Measurements from ENCODE around the gene C5orf24. TPM values are rescaled to one million over a fixed set of nuclear protein-coding genes. Genes with fewer than 3 reads are reported as not detected.
"Not testable (repeated sequence)": the region's sequence is repeated elsewhere in the genome, so short reads cannot be mapped to it uniquely, and the experiment has no call there.

Gene C5orf24
- total and polyA plus RNA-seq, 8 donors = 6.0 to 17.2 (median 13.8) TPM

DNA sequence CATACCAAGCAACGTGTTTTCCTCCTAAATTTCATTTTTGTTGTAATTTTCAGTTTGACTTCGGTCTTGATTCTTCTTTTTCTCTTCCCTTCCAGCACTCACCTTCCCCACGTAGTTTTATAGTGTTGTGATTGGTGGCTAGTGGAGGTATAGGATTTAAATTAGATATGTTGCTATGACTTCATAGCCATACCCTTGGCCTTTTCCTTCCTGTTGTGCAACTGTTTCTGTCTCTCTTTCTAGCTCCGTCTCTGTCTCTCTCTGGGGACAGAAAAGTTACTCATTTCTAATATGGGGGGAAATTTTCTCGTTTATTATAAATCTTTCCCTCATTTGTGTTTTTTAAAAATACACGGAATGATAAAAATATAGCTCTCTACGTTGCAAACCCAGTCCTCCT, 20.6 kb upstream of the C5orf24 start:
- TF ChIP-seq, protein P1, sequence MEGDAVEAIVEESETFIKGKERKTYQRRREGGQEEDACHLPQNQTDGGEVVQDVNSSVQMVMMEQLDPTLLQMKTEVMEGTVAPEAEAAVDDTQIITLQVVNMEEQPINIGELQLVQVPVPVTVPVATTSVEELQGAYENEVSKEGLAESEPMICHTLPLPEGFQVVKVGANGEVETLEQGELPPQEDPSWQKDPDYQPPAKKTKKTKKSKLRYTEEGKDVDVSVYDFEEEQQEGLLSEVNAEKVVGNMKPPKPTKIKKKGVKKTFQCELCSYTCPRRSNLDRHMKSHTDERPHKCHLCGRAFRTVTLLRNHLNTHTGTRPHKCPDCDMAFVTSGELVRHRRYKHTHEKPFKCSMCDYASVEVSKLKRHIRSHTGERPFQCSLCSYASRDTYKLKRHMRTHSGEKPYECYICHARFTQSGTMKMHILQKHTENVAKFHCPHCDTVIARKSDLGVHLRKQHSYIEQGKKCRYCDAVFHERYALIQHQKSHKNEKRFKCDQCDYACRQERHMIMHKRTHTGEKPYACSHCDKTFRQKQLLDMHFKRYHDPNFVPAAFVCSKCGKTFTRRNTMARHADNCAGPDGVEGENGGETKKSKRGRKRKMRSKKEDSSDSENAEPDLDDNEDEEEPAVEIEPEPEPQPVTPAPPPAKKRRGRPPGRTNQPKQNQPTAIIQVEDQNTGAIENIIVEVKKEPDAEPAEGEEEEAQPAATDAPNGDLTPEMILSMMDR (IDR thresholded peaks at IDR 0.05) = no peak
- 91 to 95% methylated on average over 7 of the region's 7 CpGs for WGBS, 2 donors
- no peaks in the 10 kb centered on the region for H3K27me3 ChIP-seq
- no peak for DNase-seq
- no peak overlapping the region for H3K27ac ChIP-seq
- H3K9me3 ChIP-seq = no peaks in the 10 kb centered on the region
- intact Hi-C loops (cut with DNase I) = no loop called here
- H3K4me3 ChIP-seq = no peak overlapping the region
- no peak for ATAC-seq
- H3K4me1 ChIP-seq = no peaks in the 10 kb centered on the region
- FAIRE-seq = no peak
- H3K36me3 ChIP-seq = peaks cover 0 to 13% (median 3%) of the 10 kb centered on the region in 3 donors

DNA sequence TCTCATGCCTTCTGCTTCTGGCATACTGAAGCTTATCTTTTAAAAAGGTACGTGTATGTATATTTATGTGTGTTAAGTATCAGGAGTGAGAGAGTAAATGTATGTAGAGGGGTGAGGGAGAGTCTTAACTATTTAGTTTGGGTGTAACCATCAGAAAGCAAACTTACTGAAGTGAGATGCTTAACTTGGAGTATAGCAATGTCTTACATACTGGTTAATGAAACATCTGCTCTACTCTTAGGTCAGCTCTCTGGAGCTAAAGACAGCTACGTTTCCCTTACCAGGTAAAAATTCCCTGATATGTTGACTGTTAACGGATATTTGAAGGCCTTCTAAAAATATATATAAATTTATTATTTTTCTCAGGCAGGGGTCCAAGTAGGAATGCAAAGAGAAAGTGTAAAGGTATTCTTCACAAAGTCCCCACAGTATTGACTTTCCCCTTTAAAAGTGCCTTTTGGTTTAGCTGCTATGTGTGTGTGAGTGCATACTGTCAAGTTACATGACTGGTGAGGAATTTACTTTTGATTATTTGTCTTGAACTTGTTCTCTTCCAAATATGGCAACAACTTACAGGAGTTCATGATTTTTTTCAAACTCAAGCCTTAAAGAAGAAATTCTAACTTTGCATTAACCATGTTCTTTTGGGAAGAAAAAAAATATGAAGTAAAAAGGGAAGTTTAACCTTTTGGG, 12.3 kb upstream of the C5orf24 start:
- FAIRE-seq = no peak
- H3K9me3 ChIP-seq = no peaks in the 10 kb centered on the region
- no peak for DNase-seq
- TF ChIP-seq, protein P1 (IDR thresholded peaks at IDR 0.05) = no peak
- H3K27me3 ChIP-seq = no peaks in the 10 kb centered on the region
- H3K36me3 ChIP-seq = no peaks in the 10 kb centered on the region
- ATAC-seq = no peak
- intact Hi-C loops (cut with DNase I) = no loop called here
- H3K4me1 ChIP-seq = peaks cover 5 to 9% (median 9%) of the 10 kb centered on the region in 3 donors
- H3K27ac ChIP-seq = no peak overlapping the region
- H3K4me3 ChIP-seq = no peak overlapping the region
- 77 to 88% methylated on average over 3 of the region's 3 CpGs for WGBS, 2 donors

DNA sequence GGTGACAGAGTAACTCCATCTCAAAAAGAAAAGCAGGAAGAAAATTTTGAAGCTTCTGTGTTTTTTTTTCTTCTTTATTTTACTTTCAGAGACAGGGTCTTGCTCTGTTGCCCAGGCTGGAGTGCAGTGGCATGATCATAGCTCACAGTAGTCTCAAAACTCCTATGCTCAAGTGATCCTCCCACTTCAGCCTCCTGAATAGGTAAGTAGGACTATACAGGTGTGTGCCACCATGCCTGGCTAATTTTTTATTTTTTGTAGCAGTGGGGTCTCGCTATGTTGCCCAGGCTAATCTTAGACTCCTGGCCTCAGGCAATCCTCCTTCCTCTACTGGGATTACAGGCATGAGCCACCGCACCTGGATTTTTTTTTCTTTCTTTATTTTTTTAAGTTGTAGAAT, 10.1 kb upstream of the C5orf24 start:
- no peak overlapping the region for H3K4me3 ChIP-seq
- WGBS, 2 donors = 96 to 97% methylated on average over 2 of the region's 2 CpGs
- TF ChIP-seq, protein P1 (IDR thresholded peaks at IDR 0.05) = no peak
- no peaks in the 10 kb centered on the region for H3K9me3 ChIP-seq
- peaks cover 5 to 9% (median 9%) of the 10 kb centered on the region in 3 donors for H3K4me1 ChIP-seq
- H3K27ac ChIP-seq = no peak overlapping the region
- no peak for FAIRE-seq
- H3K36me3 ChIP-seq = no peaks in the 10 kb centered on the region
- intact Hi-C loops (cut with DNase I) = no loop called here
- DNase-seq = no peak
- no peak for ATAC-seq
- no peaks in the 10 kb centered on the region for H3K27me3 ChIP-seq

DNA sequence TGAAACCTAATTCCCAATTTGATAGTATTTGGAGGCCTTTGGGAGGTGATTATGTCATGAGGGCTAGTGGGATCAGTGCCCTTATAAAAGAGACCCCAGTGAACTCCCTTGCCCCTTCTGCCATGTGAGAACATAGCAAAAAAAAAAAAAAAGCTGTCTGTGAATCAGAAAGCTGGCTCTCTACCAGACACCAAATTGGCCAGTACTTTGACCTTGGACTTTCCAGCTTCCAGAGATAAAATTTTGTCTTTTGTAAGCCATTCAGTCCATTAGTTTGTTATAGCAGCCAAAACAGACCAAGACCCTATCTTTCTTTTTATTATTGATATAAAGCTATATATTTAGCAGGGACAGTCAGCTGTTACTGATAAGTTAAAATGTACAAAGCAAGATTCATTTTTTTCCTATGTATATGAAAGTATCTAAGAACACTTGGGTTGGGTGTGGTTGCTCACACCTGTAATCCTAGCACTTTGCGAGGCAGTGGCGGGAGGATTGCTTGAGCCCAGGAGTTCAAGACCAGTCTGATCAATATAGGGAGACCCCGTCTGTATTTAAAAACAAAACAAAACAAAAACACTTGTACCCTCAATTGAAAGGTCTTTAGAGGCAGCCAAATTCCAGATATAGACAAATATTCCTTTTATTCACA, 8.1 kb upstream of the C5orf24 start:
- Histone ChIP-seq H3K4me3 (no peak overlapping the region), H3K9me3 (no peaks in the 10 kb centered on the region), H3K27ac (peak overlapping the region in 1 of 4 donors; percentile 1), H3K4me1 (peaks cover 5 to 9% (median 9%) of the 10 kb centered on the region in 3 donors), H3K36me3 (no peaks in the 10 kb centered on the region), H3K27me3 (no peaks in the 10 kb centered on the region)
- peak; percentile 40 to 74 (median 68) for ATAC-seq
- no peak for DNase-seq
- 28 to 36% methylated on average over 3 of the region's 3 CpGs for WGBS, 2 donors
- intact Hi-C loops (cut with DNase I) = no loop called here
- TF ChIP-seq, protein P1 (IDR thresholded peaks at IDR 0.05) = no peak
- FAIRE-seq = no peak

DNA sequence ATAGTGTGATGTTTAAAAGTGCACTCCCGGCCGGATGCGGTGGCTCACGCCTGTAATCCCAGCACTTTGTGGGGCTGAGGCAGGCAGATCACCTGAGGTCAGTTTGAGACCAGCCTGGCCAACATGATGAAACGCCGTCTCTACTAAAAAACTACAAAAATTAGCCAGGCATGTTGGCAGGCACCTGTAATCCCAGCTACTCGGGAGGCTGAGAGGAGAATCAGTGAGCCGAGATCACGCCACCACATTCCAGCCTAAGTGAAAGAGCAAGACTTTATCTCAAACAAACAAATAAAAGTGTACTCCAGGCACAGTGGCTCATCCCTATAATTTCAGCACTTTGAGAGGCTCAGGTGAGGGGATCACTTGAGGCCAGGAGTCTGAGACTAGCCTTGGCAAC, 7.4 kb upstream of the C5orf24 start:
- H3K27me3 ChIP-seq; intact Hi-C loops (cut with DNase I); H3K9me3 ChIP-seq; H3K27ac ChIP-seq; H3K36me3 ChIP-seq; DNase-seq; H3K4me1 ChIP-seq; ATAC-seq; FAIRE-seq; H3K4me3 ChIP-seq: not testable (repeated sequence)
- WGBS, 2 donors = 79 to 87% methylated on average over 9 of the region's 9 CpGs
